ENCODE data around the gene PDGFRB. TPM values are rescaled to one million over a fixed set of nuclear protein-coding genes. Genes with fewer than 3 reads are reported as not detected.

PDGFRB gene
- total and polyA plus RNA-seq, 2 donors (not counting 1 experiment from before 2014, with no cell fraction given) = 231 to 347 TPM

GRCh38 chr5:150124596-150124995 lies 31.0 kb downstream of the PDGFRB start:
- Histone ChIP-seq H3K4me2 (ENCODE audit: extremely low read depth, insufficient read depth, low read length) (no peak overlapping the region), H3K36me3 (ENCODE audit: control insufficient read depth, insufficient read depth, low read length) (peaks cover 66% of the 10 kb centered on the region), H3K79me2 (ENCODE audit: control insufficient read depth, insufficient read depth, low read length) (peaks cover 5% of the 10 kb centered on the region), H3K27ac (ENCODE audit: insufficient read depth, low read length) (no peak overlapping the region), H3K27me3 (ENCODE audit: control insufficient read depth, insufficient read depth, low read length) (no peaks in the 10 kb centered on the region), H3K9me3 (ENCODE audit: control insufficient read depth, insufficient read depth, low read depth, low read length) (no peaks in the 10 kb centered on the region), H3K4me1 (ENCODE audit: control insufficient read depth, extremely low read depth, insufficient read depth, low read length) (peaks cover 3% of the 10 kb centered on the region), H3K9ac (ENCODE audit: insufficient read depth, low read length) (no peak overlapping the region), H4K20me1 (ENCODE audit: control insufficient read depth, extremely low read depth, insufficient read depth, low read length) (no peaks in the 10 kb centered on the region), H2AFZ (ENCODE audit: low read length) (no peak overlapping the region), H3K4me3 (replicated peaks in 1 of 4; ENCODE audit: control extremely low read depth in 1 of 4, insufficient read depth in 1 of 4, low read depth in 3 of 4, low read length in 4 of 4) (no peak overlapping the region)
- TF ChIP-seq CTCF (conservative IDR thresholded peaks at IDR 0.05 in 1 of 2, IDR thresholded peaks at IDR 0.05 in 1 of 2; ENCODE audit: low read depth in 1 of 2, low read length in 2 of 2) (no peak), EZH2 (IDR thresholded peaks at IDR 0.05; ENCODE audit: low read length, missing control alignments) (no peak)
- no peak for DNase-seq (ENCODE audit: low read depth in 2 of 2)

- no peaks in the 10 kb centered on the region for H3K9me3 ChIP-seq (ENCODE audit: control insufficient read depth, insufficient read depth, low read depth, low read length)
- no peak overlapping the region for H3K4me3 ChIP-seq (replicated peaks in 1 of 4; ENCODE audit: control extremely low read depth in 1 of 4, insufficient read depth in 1 of 4, low read depth in 3 of 4, low read length in 4 of 4)
- H3K36me3 ChIP-seq (ENCODE audit: control insufficient read depth, insufficient read depth, low read length) = peaks cover 64% of the 10 kb centered on the region
- no peak overlapping the region for H2AFZ ChIP-seq (ENCODE audit: low read length)
- no peak overlapping the region for H3K4me2 ChIP-seq (ENCODE audit: extremely low read depth, insufficient read depth, low read length)
- no peak for DNase-seq (ENCODE audit: low read depth in 2 of 2)
- H4K20me1 ChIP-seq (ENCODE audit: control insufficient read depth, extremely low read depth, insufficient read depth, low read length) = no peaks in the 10 kb centered on the region
- no peaks in the 10 kb centered on the region for H3K27me3 ChIP-seq (ENCODE audit: control insufficient read depth, insufficient read depth, low read length)
- H3K79me2 ChIP-seq (ENCODE audit: control insufficient read depth, insufficient read depth, low read length) = peaks cover 3% of the 10 kb centered on the region
- peaks cover 2% of the 10 kb centered on the region for H3K4me1 ChIP-seq (ENCODE audit: control insufficient read depth, extremely low read depth, insufficient read depth, low read length)
- no peak overlapping the region for H3K9ac ChIP-seq (ENCODE audit: insufficient read depth, low read length)
- TF ChIP-seq CTCF (conservative IDR thresholded peaks at IDR 0.05 in 1 of 2, IDR thresholded peaks at IDR 0.05 in 1 of 2; ENCODE audit: low read depth in 1 of 2, low read length in 2 of 2) = no peak
- TF ChIP-seq EZH2 (IDR thresholded peaks at IDR 0.05; ENCODE audit: low read length, missing control alignments) = no peak
- H3K27ac ChIP-seq (ENCODE audit: insufficient read depth, low read length) = no peak overlapping the region
Measured at GRCh38 chr5:150124111-150124557, 31.5 kb downstream of the PDGFRB start.

DNA sequence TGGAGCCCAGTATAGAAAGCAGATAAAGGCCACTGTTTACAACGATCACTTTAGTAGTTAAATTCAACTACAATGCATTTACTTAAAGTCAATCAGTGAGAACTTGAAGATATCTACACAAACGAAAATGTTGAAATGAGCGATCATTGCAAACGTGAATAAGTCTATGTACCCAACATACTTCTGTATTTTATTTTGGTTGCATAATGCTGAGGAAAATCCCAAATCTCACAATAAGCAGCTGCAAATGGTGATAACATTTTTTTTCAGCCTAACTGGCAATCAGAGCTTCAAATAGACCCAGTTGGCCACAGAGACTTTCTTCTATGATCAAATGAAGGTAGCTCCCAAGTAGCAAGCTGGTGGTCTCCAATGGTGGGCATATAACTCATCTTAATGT lies 32.1 kb downstream of the PDGFRB start:
- Histone ChIP-seq H3K36me3 (ENCODE audit: control insufficient read depth, insufficient read depth, low read length) (peaks cover 64% of the 10 kb centered on the region), H3K4me1 (ENCODE audit: control insufficient read depth, extremely low read depth, insufficient read depth, low read length) (peaks cover 2% of the 10 kb centered on the region), H3K4me3 (replicated peaks in 1 of 4; ENCODE audit: control extremely low read depth in 1 of 4, insufficient read depth in 1 of 4, low read depth in 3 of 4, low read length in 4 of 4) (no peak overlapping the region), H2AFZ (ENCODE audit: low read length) (no peak overlapping the region), H3K27me3 (ENCODE audit: control insufficient read depth, insufficient read depth, low read length) (no peaks in the 10 kb centered on the region), H3K9me3 (ENCODE audit: control insufficient read depth, insufficient read depth, low read depth, low read length) (no peaks in the 10 kb centered on the region), H3K9ac (ENCODE audit: insufficient read depth, low read length) (no peak overlapping the region), H3K27ac (ENCODE audit: insufficient read depth, low read length) (no peak overlapping the region), H3K4me2 (ENCODE audit: extremely low read depth, insufficient read depth, low read length) (no peak overlapping the region), H4K20me1 (ENCODE audit: control insufficient read depth, extremely low read depth, insufficient read depth, low read length) (no peaks in the 10 kb centered on the region), H3K79me2 (ENCODE audit: control insufficient read depth, insufficient read depth, low read length) (peaks cover 3% of the 10 kb centered on the region)
- DNase-seq (ENCODE audit: low read depth in 2 of 2) = no peak
- TF ChIP-seq EZH2 (IDR thresholded peaks at IDR 0.05; ENCODE audit: low read length, missing control alignments) (no peak), CTCF (conservative IDR thresholded peaks at IDR 0.05 in 1 of 2, IDR thresholded peaks at IDR 0.05 in 1 of 2; ENCODE audit: low read depth in 1 of 2, low read length in 2 of 2) (no peak)

All from fibroblast of lung (primary cell).